LoVo (cell line): ENCODE data around the gene TMEM184B.

Source experiments
- DNase-seq: peaks from one replicate; pipeline ENCODE4 v3.0.0-alpha.2; 2016; ENCODE audit warnings: low spot score

TMEM184B gene

DNA sequence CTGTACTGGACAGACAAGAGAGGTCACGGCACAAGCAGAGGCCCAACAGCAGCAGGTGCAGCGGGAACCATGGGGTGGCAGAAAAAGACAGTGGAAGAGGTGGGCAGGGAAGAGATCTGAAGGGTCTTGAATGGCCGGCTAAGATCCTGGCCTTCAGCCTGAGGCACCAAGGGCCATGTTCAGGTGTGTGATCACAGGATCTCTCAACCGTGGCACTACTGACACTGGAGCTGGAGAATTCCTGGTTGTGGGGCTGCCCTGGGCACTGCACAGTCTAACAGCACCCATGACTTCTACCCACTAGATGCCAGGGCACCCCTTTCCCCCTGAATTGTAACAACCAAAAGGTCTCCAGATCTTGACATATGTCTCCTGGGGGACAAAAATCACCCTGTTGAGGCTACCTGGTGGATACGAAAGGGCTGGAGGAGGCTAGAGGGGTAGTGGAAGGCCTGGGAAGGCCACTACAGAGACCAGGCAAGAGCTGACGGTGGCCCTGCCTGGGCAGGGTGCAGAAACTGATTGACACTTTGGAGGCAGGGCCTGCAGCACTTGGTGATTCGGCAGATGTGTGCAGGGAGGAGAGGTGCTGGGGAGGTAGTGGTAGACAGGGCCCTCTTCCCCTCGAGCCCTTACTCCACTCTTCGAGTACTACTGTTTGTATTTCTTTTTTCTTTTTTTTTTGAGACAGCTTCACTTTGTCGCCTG, 36.1 kb upstream of the TMEM184B start:
- no peak for DNase-seq

DNA sequence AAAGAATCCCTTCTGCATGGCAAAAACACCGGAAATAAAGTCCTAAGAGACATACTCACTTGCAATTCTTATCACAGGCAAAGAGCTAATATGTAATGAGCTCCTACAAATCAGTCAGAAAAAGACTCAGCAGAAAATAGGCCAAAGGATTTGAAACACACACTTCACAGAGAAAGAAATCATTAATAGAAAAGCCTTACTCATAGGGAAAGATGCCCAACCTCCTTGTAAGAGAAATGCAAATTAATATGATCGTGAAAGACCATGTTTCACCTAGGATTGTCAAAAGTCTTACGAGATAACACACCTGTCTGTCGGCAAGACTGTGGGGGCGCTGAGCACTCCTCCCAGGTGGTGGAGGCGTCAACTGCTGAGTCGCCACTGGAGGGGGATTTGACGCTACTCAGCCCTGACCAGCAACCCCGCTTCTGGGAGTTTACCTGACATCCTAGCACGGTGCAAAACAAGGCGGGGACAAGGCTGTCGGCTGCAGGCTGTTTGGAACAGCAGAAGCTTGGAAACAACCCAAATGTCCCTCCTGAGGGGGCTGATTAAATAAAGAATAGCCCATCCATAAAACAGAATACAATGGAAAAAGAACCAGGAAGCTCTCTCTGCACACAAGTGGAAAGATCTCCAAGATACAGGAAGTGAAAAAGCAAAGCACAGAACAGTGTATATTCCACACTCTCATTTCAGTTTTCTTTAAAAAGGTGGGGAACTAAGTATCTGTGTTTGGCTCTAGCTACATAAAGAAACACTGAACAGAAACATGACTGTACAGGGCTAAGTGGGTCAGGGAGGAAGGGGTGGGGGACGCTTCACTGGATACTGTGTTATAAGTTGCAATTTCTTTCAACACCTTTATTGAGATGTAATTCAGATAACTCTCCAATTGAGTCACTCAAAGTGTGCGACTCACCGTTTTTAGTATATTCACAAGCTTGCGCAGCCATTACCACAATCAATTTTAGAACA, 33.0 kb upstream of the TMEM184B start:
- DNase-seq = no peak

DNA sequence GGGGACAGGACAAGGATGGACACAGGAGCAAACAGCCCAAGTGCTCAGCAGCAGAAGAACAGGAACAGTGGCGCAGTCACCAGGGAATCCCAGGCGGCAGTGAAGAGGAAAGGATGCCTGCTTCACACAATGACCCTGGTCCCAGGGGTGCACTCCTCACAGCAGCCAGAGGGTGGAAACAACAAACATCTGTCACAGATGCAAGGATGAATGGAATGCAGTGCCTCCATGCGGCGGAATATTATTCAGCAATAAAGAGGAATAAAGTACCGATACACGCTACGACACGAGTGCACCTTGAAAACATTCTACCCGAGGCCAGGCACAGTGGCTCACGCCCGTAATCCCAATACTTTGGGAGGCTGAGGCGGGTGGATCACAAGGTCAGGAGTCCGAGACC, 31.7 kb upstream of the TMEM184B start:
- DNase-seq = no peak

DNA sequence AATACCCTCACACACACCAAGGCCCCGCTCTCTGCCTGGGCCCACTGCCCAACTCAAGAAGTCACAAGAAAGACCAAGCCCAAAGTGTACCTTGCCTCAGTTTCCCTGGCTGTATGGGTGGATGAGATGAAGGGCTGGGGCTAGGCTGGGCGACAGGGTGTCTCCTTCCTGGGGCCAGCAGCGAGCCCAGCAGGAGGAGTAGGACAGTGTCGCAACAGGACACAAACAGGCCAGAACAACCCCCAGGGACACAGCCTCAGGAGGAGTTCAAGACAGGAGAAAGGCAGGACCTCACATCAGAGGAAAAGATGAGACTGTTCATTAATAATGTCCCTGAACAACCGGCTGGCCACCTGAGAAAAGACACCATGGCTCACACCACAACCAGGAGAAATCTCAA, 31.2 kb upstream of the TMEM184B start:
- DNase-seq = no peak

DNA sequence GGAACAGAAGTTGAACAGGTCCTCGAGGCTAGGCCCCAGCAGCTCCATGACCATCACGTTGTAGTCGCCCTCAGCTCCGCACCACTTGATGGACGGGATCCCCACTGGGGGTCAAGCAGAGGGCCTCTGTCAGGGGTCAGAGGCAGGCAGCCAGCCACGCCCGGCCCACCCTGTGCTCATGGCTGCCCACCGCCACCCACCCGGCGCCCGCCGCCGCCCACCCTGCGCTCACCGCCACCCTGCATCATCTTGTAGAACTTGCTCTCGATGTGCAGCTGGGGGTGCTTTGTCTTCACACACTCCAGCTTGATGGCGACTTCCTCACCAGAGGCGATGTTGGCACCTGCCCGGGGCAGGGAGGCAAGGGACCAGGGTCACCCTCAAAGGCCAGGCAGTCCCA, 30.1 kb upstream of the TMEM184B start:
- no peak for DNase-seq

DNA sequence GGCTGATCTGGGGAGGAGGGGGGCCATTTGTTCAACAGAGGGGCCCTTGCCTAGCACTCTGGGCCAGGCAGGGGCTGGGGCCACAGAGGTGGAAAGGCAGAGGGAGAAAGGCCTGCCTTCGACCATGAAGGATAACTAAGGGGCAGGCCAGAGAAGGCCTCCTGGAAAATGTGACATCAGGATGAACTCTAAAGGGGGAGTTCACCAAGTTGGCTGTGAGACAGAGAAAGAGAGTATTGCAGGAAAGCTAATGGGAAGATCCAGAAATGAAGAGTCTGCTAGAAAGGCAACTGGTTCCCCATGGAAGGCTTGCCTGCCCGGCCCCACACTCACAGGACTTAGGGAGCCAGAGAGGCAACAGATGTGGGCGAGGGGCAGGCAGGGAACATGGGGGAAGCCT, 28.1 kb upstream of the TMEM184B start:
- DNase-seq = no peak

DNA sequence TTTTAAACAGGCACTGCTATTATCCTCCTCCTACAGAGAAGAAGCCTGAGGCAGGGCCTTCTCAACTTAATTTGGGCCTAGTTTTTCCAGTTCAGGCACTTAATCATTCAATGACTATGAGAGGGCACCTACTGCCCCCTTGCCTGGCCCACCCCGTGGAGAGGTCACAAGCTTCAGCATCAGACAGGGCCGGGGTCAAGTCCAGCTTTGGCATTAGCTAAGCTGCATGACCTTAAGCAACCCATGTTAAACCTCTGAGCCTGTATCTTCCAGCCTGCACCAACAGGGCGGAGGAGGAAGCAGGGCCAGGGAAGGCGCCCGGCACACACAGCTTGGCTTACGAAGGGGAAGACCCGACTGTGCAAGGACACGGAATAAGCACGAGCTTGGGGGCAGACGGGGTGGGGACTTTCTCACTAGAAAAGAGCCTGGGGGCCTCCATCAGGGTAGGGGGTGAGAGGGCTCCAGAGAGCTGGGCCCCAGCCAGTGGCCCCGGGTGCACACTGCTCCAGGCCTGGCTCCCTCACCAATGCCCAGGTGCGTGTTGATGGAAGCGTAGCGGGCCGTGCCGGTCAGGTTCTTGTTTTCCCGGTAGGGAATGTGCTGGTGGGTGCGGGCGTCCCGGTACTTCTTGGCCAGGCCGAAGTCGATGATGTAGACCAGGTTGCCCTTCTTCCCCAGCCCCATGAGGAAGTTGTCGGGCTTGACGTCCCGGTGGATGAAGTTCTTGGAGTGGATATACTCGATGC, 27.6 kb upstream of the TMEM184B start:
- DNase-seq = no peak

DNA sequence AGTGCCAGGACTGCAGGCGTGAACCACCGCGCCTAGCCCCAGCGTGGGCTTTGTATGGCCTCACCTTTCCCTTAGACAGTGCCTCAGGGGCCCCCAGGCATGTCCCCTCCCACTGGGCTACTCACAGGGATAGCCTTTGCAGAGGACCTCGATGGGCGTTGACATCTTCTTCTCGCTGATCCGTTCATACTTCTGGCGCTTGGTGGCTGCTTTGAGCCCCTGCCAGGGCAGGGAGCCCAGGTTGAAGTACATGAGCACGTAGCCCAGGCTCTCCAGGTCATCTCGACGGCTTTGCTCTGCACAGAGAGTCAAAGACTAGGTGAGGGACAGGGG, 26.9 kb upstream of the TMEM184B start:
- DNase-seq = no peak

DNA sequence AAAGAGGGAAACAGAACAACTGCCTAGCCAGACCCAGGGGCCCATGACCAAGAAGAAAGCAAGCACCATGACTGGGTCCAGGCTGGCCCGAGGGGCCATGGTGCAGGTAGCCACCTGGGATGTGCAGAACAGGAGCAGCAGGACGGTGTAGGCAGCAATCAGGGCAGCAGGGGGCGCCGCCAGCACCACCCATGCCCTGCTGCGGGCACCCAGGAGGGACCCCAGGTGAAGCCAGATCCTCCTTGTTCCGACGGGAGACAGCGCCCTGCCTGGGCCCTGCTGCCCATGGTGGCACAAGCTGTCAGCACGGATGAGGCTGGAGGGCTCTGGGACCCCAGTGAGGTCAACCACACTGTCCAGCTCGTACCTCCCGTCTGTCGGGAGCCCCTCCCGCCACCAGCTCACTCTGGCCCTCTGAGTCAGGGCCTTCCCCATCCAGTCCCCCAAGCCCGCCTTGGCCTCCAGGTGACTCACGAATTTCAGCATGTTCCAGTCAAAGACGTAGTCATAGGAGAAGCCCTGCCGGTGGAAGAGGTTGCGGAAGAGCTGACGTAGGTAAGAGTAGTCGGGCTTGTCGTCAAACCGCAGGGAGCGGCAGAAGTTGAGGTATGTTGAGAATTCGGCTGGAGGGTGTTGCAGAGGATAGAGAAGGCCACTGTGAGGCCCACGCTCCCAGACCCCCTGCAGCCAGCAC, 25.6 kb upstream of the TMEM184B start:
- no peak for DNase-seq

DNA sequence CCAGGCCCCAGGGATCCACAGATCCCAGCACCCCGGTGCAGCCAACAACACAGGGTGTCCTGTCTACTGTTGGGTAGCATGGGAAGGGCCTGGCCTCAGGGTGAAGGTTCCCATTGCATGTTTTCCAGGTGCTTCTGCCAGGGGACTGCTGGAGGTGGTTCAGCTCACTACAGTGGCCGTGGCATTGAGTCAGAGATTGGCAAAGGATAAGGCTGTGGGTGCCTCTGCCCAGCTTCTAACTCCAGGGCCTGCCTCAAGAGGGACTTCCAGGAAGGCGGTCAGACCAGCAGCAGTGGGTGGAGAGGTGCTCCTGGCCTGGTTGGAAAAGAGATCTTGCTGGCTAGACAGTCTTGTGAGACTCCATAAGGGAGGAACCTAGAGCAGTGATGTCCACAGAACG, 23.6 kb upstream of the TMEM184B start:
- DNase-seq = no peak

DNA sequence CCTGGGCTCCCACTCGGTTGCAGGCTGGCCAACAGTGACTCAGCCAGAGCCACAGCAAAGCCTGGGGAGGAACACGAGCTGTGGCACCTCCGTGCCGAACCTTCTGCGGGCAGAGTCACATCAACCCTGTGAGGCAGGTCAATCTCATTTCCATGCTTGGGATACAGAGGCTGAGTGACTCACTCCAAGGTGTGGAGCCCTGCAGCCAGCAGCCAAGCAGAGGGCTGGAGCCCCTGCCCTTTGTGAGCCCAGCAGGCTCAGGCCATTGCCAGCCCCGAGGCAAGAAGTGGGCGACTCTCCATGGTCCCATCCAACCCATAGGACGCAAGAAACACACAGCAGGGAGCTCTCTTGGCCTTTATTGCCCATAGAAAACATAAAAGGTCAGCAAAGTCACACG, 23.1 kb upstream of the TMEM184B start:
- DNase-seq = no peak

DNA sequence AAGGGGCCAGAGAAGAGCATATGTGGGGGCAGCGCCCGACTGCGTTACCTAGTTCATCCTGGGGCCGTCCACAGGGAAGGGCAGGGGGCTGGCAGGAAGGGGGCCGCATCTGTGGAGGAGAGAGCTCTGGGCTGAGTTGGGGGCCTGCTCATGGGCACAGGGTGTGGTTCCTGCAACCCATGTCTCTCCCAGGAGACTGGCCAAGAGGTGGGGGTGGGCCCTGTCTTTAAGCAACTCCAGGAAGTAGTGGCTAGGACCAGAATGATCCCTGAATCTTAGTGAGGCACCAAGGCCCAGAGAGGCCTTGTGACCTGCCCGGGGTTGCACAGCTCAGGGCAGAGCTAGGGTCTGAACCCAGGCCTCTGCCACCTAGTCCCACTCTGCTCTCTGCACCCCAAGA, 22.5 kb upstream of the TMEM184B start:
- DNase-seq = no peak

DNA sequence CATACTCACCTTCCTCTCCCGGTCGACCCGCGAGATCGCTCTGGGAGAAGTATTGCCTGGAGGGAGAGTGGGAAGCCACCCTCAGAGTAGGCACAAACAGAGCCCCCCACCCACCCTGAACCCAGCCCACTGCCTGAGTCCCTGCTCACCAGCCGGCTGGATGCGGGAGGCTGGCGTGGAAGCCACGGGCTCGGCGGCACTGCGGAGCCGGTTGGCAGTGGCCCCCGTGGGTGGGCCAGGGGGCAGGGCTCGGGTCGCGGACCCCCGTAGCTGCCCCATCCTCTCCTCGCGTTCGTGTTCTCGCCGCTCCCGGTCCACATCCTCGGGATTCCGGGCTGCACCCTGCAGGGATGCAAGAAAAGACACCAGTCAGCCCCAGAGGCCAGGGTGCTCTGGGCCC, 21.4 kb upstream of the TMEM184B start:
- no peak for DNase-seq

DNA sequence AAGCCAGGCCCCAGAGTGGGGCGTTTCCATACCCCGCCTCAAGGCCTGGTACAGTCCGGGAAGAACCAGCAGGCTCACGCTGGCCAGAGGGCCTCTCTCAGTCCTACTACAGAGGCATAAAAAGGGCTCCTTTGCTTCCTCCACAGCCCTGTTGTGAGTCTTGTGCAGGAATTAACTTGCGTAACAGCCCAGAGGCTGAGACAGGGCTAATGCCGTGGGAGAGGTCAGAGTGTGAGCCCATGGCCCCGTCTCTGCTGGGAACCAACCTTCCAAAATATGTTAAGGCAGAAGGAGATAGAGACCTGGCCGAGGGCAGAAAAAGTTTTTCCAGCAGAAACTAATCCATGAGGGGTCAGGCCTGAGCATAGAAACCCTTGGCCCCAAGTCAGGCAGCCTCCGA, 19.9 kb upstream of the TMEM184B start:
- DNase-seq = no peak

DNA sequence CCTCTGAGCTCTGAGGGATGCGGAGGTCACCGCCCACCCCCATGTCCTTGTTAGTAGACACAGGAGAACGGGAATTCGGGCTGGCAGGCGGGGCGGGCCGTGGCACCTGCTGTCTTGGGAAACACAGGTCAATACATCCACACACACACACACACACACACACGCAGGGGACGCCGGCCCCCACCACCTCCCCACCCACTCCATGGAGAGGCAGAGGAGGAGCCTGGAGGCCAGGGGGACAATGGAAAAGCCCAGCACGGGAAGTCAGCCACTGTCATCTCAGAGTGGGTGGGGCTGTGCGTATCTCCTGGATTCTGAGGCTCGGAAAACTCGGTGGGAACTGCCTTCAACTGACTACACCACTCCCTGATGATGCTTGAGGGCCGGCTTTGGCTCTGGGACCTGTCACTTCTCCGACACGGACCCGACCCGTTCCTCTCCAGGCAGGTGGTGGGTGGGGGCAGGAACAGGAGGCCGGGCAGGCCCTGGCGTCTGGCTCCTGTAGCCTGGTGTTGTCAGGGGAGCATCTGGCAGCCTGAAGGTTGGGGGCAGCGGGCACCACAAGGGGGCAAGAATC, 18.5 kb upstream of the TMEM184B start:
- no peak for DNase-seq

DNA sequence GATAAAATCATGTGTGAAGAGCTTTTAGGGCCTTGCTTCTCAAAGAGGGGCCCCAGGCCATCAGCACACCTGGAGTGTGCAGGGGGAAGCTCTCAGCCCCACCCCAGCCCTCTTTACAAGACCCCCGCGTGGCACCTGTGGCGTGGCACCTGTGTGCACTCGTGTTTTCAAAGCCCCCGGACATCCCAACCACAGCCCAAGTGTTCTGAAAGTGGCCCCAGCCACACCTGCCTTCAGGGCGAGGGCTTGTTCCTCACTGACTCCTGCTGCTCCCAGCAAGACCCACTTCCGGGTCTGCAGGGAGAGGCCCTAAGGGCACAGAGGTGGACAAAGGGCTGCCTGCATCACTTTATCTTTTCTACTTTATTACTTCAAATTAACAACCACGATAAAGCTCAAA, 17.5 kb upstream of the TMEM184B start:
- DNase-seq = no peak

DNA sequence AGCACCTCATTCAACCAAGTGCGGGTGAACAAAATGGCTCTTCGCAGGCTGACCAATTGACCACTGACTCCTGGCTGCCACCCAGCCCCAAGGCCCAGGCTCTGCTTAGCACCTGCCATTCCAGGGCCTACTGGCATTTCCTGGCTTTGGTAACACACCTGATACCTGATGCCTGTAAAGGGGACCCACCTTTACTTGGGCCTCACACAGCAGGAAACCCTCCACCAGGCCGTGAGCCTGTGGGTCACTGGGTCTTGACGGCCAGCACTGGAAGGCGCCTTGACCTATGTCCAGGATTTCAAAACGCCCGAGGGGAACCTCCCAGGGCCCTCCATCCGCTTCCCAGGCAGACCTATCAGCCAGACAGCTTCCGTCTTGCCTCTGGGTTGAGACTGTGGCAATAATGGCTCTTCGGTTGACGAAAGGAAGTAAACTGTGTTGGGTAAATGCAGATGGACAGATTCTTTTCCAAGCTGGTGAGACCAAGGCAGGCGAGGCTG, 16.8 kb upstream of the TMEM184B start:
- no peak for DNase-seq

DNA sequence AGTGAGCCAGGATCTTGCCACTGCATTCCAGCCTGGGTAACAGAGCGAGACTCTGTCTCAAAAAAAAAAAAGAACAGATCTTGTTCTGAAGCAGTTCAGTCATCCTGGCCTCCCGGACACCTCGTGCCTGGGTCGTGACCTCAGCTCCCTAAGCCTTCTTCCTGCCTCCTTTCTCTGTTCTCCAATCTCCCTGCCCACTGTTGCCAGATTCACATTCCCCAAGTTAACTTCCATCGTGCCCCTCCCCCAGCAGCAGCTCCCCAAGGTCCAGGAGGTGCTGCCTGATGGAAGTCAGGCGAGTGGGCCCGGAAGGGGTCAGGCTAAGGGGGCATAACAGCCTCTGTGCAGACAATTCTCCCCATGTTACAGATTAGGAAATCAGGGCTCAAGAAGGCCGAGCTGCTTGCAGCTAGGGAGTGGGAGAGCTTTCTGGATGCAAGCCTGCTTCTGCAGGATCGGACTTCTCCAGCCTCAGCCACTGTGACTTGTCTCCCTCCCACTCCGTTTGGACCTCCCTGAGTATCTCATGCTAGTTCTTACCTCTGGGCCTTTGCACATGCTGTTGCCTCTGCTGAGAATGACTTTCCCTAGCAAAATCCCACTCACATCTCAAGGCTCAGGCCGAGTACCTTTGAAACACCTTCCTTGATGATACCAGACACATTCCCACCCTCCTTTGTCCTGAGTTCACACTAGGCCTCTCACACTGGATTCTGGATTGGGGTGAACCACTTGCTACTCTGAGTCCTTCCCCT, 14.3 kb upstream of the TMEM184B start:
- DNase-seq = no peak

DNA sequence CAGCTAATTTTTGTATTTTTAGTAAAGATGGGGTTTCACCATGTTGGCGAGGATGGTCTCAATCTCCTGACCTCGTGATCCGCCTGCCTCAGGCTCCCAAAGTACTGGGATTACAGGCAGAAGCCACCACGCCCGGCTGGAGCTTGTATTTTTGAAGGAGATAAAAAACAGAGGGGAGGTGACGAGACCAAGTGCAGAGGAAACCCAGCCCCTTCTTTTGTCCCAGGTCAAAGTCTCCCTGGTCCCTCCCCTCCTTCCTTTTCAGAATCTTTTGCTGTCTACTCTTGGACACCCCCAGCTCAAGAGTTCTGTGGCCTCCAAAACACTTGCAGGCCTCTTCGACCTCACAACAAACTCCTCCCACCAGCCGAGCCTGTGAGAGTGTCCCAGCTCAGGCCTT, 12.2 kb upstream of the TMEM184B start:
- no peak for DNase-seq

DNA sequence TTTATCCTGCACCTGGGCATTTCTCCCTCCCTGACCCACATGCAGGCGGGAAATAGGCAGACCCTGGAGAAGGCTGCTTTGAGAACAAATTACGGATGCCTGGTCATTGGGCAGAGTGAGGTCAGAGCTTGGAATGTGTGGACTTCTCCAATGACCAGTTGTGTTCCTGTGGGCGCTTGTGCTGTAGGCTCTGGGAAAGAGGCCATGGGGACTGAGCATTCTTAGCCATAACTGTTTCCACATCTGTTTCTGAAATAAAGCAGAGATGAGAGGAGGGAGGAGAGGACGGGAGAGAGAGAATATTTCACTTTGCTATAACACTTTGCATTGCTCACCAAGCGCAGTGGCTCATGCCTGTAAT, 11.2 kb upstream of the TMEM184B start:
- DNase-seq = no peak

DNA sequence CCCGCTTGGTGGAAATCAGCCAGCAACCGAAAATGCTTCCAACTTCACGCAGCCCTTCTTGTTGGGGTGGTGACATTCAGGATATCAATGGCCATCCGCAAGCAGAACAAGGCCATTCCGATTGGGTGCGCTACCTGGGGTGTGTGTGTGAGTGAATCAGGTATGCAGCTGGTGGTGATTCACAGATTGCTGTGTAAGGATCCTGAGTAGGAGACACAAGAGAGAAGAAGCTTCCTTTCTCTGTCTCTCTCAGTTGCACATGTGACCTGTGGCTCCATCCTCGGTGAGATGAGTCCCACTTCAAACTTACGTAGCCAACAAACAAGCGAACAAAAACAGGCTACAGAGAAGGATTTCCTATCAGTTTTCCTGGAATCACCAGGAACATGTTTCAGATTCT, 9.6 kb upstream of the TMEM184B start:
- DNase-seq = no peak
